Stimulated activated CD4-positive, alpha-beta T cell treated with anti-CD3 and anti-CD28 coated beads, Interleukin-2, amount 100 ng/mL, for 4 hours (primary cell): Measurements from ENCODE around the gene ESF1.
"Not testable (repeated sequence)": the region's sequence is repeated elsewhere in the genome, so short reads cannot be mapped to it uniquely, and the experiment has no call there.

Experiments used
- DNase-seq: peaks from one replicate; pipeline ENCODE4 v3.0.0-alpha.2; 2020; ENCODE audit warnings: low read depth

The ESF1 gene

GRCh38 chr20:13790708-13791107 is 6.0 kb upstream of the ESF1 start:
- no peak for DNase-seq

GRCh38 chr20:13788167-13788834 is 3.6 kb upstream of the ESF1 start:
- peak; percentile 17 for DNase-seq

DNA sequence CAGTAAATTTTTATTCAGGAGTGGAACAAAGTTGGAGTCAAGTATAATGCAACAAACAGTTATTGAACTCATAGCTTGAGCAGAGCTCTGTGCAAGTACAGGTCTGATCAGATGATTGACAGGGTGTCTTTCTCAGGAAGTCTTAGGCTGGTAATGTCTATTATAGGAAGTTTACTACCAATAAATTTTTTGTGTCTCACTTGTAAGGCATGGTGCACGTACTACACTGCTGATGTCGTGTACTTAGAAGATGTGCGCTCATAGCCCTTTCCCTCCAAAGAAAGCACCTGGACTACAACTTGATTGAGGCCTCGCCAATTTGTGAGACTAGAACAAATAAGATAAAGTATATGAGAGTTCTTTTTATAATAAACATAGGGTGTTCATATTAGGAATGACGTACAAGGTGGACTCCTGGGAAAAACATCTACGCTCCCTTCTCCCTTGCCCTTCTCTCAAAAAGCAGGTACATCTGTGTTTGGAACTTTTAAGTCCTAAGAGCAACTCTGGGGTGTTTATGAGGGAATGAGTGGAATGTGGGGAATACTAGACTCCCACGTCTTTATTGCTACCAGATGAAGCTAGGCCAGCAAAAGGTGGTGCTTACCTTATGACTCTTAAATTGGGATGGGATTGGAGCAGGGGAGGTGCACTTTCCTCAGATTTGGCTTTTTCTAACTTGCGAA is 1.6 kb upstream of the ESF1 start:
- no peak for DNase-seq

- no peak for DNase-seq
Observed at GRCh38 chr20:13784271-13784892, 337 bp downstream of the ESF1 start.

- no peak for DNase-seq
Observed at GRCh38 chr20:13783528-13783927, 1.2 kb downstream of the ESF1 start.

GRCh38 chr20:13778827-13779226 is 5.9 kb downstream of the ESF1 start:
- no peak for DNase-seq

GRCh38 chr20:13777171-13777601 is 7.5 kb downstream of the ESF1 start:
- DNase-seq: no peak

GRCh38 chr20:13775867-13776266 is 8.9 kb downstream of the ESF1 start:
- no peak for DNase-seq

- DNase-seq: no peak
Observed at GRCh38 chr20:13772529-13772928, 12.2 kb downstream of the ESF1 start.

DNA sequence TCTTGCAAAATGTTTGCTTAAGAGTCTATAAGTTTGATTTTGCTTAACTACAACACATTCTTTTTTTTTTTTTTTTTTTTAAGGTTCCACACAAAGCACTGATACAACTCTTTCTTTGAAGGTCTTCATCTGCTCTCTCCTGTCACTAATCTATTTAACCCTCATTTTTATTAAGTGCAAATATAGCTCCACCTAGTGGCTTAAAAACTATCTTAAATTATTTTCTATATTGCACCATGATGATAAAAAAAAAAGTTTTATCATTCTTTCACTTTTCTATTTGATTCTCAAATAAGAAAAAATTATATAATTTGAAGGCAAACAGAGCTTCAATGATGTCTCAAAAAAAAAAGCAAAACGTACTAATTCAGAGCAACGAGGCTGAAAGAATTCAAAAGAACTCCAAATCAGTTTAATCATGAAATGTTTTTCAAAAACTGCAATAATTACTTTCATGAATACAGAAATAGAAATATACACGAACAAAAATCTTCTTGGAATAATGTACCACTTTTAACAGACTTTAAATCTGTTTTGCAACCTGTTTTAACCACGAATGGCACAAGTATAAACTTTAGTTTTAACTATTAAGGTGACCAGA is 12.8 kb downstream of the ESF1 start:
- no peak for DNase-seq

- no peak for DNase-seq
Observed at GRCh38 chr20:13770141-13770540, 14.6 kb downstream of the ESF1 start.

DNA sequence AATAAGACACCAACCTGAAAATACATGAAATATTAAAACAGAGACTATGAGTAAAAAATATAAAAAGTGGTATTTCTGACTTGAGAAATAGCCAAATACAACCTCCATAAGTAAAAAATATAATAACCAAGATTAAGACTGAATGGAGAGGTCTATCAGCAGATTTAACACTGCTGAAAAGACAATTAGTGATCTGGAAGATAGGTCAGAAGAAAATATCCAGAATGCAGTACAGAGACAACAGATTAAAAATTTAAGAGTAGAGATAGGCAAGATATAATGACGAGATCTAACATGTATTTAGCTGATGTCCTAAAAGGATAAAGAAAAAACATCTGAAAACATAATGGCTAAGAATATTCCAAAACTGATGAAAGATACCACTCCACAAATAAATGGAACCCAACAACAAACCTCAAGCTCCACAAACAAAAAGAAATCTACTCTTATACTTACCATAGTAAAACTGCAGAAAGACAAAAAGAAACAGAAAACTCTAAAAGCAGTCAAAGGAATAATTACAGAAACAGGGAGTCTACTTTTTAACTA is 18.8 kb downstream of the ESF1 start:
- DNase-seq: no peak

- no peak for DNase-seq
Observed at GRCh38 chr20:13765299-13765698, 19.4 kb downstream of the ESF1 start.

DNA sequence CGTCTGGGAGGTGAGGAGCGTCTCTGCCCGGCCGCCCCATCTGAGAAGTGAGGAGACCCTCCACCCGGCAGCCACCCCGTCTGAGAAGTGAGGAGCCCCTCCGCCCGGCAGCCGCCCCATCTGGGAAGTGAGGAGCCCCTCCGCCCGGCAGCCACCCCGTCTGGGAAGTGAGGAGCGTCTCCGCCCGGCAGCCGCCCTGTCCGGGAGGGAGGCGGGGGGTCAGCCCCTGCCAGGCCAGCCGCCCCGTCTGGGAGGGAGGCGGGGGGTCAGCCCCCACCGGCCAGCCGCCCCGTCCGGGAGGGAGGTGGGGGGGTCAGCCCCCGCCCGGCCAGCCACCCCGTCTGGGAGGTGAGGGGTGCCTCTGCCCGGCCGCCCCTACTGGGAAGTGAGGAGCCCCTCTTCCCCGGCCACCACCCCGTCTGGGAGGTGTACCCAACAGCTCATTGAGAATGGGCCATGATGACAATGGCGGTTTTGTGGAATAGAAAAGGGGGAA is 24.2 kb downstream of the ESF1 start:
- DNase-seq: not testable (repeated sequence)

- no peak for DNase-seq
Observed at GRCh38 chr20:13758884-13759283, 25.8 kb downstream of the ESF1 start.

DNA sequence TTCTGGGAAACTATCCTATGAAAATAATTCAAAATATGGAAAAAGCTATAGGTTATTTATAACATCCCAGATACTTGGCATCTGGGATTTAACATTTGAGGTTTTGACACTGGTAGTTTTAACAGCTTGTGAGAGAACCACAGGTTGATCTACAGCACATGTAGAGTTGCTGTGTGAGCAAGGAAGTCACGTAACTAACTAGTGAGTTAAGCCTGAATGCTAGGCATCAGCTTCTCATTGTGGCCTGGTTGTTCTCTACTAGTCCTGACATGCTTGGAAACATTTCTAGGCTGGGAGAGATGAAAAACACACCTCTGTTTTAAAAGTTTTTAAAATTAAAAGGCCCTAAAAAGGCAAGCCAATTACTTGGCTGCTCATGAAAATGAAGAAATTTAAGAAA is 28.2 kb downstream of the ESF1 start:
- no peak for DNase-seq

DNA sequence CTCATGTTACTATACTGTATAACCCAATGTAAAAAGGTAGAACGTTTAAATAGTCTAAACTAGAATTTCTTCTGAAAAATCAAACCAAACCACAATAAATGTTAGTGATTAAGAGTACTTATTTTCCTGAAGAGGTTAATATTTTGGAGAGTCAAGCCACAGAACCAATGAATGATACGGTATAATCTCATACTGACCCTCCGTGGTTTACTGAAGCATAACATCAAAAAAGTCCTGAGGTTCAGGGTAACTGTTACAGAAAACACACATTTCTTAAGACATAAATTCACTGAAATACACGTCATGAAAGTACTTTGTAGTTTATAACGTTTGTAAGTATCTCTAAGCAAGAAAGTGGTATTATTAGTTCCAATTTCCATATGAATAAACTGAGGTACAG is 28.9 kb downstream of the ESF1 start:
- no peak for DNase-seq

- no peak for DNase-seq
Observed at GRCh38 chr20:13753436-13754036, 31.2 kb downstream of the ESF1 start.

- no peak for DNase-seq
Observed at GRCh38 chr20:13749811-13750210, 34.9 kb downstream of the ESF1 start.

DNA sequence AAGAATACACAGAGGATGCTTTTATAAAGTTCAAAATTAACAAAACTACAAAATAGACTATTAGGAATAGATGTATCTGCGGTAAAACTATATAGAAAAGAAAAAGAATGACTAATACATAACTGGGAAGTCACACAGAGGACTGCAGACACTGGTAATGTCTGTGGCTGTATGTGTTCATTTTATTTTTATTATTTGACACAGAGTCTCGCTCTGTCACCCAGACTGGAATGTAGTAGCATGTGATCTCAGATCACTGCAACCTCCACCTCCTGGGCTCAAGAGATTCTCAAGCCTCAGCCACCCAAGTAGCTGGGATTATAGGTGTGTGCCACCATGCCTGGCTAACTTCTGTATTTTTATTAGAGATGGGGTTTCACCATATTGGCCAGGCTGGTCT is 38.9 kb downstream of the ESF1 start:
- DNase-seq: no peak

DNA sequence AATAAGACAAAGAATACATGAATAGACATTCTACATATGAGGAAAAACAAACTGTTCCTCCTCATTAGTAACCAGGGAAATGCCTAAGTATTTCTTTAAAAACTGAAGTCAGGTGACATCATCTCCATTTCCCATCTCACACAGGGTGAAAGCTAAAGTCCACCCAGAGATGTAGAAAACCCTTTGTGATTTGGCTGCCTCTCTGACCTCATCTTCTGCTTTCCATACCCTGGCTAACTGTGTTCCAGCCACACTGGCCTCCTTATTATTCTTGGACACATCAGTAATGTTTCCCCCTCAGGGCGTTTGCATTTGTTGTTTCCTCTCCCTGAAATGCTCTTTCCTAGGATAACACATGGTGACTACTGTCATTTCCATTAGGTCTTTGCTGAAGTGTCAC is 40.4 kb downstream of the ESF1 start:
- no peak for DNase-seq

DNA sequence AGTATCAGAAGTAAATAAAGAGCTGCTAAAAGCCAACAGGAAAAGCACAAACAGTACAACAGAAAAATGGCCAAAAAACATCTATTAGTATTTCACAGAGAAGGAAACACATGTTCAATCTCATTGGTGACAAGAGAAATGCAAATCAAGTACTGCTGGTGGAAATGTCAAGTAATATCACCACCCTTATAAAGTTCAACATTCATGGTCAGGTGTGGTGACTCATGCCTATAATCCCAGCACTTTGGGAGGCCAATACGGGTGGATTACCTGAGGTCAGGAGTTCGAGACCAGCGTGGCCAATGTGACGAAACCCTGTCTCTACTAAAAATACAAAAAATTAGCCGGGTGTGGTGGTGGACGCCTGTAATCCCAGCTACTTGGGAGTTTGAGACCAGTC is 42.8 kb downstream of the ESF1 start:
- DNase-seq: no peak
